RPMI8226 (cell line): Measurements from ENCODE around the gene STMND1.
A peak's percentile ranks its signal among the peaks of the same experiment; 100 is the strongest.
"Not testable (repeated sequence)": the region's sequence is repeated elsewhere in the genome, so short reads cannot be mapped to it uniquely, and the experiment has no call there.

Experiments
- DNase-seq: peaks from one replicate; pipeline ENCODE4 v3.0.0-alpha.2; 2015

Gene STMND1

DNA sequence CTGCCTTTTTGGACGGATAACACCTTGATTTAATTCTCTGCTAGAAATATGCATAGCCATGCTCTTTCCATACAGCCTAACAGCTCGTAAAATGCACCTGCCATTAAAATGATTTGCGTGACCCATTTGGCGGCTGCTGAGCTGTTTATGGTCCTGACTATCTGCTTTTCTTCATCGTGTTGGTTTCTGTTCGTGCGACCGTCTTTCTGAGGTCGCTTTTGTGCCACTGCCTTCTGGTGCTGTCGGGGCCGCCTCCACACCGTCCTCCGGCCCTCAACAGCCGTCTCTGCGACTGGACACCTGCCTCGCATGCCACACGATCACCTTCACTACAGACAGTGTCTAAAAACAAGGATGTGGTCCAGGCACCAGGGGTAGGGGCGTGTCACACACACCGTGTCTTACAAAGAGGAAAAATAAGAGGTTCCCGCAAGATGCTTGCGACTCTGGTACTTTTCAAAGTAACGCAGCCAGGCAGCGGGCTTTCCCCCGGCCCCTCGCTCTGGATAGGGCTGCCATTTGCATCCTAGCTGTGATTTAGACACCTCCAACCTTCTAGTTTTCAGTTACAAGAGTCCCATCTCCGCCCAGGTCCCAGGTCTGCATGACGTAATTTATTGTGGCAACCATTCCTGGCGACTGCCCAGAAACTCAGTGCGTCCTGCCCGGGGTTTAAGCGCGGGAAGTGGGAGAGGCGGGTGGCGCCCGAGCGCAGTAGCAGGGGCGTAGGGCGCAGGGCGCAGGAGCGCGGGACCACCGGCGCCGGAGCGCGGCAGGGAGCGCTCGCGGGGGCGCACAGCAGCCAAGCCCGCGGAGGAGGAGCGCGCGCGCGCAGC lies at the start of gene STMND1:
Gene STMND1, plus strand, starts transcription at position 629 of the 836 bp plus-strand sequence. CDS start 208 bp downstream, outside the sequence.
- peak; percentile 24 for DNase-seq

DNA sequence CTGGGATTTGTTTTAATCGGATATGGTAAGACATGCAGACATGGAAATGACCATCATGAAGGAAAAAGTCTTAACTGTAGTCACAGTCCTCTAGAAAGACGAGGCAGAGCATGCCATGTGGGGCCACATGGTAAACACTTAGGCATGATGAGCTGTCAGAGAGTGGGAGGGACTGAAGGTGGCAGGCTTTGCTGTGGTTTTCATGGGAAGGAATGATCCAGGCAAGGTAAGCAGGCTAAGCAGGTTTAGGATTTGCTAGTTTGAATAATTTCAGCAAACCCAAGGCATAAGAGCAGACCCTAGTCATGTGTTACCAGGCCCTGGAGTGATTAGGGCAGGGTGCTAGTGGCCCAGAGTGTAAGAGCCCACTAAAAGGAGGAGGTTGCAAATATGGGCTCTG lies 47.2 kb upstream of the STMND1 start:
- no peak for DNase-seq

DNA sequence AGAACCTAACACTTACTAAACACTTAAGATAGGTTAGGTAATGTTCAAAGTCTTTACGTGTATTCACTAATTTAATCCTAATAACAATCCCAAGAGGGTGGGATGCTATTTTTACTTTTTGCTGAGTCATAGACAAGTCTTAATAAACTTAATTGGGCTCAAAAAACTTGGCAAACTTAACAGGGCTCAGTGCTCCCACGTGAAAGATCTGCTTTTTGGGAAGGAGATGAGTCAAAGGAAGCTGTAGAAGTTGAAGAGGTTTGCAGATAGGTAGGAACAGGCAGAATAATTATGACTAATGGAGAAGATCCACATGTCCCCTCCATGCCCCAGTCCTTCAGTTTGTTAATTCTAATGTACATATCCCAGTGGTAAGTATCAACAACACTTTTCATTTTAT lies 44.5 kb upstream of the STMND1 start:
- DNase-seq = no peak

DNA sequence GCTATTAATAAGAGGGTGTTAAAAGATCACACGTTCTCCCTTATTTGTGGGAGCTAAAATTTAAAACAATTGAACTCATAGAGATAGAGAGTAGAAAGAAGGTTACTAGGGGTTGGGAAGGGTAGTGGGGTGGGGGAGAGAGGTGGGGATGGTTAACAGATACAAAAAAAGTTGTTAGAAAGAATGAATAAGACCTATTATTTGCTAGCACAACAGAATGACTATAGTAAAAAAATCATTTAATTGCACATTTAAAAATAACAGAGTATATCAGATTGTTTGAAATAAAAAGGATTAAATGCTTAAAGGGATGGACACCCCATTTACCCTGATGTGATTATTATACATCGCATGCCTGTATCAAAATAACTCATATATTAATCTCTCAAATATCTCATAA lies 43.3 kb upstream of the STMND1 start:
- no peak for DNase-seq

DNA sequence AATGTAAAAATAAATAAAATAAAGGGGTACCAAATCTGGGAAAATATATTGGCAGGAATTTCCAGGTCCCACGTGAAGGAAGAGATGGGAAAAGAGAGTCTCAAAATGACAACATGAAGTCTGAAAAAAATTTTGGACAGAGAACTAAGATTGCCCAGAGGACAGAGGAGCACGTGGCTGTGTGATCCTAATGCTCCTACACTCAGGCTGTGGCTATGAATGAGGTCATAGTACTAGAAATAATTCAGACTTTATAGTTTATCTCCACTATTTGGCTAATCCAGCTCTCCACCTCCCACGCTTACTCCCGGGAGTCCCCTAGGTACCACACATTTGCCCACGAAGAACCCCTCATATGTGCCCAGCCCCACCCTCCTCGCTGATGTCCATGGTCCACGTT lies 42.8 kb upstream of the STMND1 start:
- DNase-seq = no peak

DNA sequence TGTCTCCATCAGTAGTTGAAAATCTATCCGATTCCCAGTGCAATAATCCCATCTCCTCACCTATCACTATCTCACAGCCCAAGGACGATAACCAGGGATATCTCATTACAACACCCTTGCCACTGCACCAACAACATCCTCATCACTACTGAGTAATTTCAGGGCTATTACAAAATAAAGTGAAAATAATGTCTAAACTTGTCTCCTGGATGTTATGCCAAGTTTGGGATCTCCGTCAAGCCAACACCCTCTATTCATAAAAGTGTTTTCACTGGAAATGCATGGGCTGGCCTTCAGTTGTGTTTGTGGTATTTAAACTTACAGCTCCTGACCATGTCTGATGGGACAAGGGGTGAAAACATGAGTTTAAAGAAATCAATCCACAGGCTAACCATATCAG lies 42.0 kb upstream of the STMND1 start:
- DNase-seq = no peak

DNA sequence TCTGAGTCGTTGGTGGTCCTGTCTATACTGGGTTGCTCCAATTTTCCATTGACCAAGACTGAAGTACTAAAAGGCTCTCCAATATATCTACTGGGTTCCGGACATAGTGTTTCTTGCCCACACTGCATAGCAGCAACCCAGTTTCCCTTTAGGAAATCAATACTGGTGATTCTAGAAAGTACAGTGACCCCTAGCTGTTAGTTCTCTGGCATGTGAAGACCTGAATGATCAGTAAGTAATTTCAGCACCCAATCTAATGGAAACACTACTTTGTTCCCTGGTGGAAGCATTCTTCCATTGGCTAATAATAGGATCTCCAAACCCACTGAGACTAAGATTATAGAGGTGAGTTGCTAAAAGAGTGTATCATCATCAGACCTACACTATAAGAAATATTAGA lies 40.8 kb upstream of the STMND1 start:
- no peak for DNase-seq

DNA sequence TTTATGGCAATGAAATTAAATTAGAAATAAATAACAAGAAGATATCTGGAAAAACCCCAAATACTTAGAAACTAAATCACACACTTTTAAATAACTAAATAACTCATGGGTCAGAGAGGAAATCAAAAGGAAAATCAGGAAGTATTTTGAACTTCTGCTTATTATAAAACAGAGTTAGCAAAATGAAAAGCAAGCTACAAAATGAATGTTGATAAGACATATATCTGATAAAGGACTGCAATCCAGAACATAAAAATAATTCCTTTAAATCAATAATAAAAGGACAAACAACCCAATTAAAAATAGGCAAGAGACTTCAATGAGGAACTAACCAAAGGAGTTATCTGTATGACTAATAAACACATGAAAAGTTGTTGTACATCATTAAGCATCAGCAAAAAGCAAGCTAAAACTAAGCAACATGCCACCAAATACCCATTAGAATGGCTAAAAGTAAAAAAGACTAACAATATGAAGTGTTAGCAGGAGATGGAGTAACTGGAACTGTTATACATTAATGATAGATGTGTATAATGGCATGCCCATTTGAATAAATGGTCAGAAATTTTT lies 38.9 kb upstream of the STMND1 start:
- no peak for DNase-seq

DNA sequence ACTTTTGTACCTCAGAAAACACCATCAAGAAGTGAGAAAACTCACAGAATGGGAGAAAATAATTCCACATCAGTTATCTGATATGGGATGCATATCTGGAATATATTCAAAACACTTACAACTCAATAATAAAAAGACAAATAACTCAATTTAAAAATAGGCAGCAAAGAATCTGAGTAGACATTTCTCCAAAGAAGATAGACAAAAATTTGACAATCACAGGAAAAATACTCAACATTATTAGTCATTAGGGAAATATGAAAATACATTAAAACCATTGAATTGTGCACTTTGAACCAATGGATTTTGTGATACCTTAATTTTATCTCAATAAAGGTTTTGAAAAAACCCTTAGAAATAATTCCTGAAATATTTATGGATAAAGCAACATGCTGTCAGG lies 36.9 kb upstream of the STMND1 start:
- no peak for DNase-seq

DNA sequence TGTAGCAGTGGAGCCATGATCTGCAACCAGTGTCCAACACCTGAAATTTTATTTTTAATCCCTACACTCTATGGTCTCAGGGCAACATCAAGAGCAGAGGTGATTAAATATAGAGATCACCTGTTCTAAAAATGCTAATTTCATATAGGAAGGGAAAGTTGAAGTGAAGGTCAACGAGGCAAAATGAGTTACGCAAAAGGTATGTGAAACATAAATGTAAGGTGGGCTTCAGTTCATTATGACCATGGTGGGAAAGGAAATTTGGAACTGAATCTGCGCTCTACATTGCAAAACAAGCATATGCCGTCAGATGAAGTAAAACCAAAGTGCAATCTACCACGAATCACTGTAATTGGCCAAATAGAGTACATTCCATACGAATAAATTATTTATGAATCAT lies 35.2 kb upstream of the STMND1 start:
- no peak for DNase-seq

DNA sequence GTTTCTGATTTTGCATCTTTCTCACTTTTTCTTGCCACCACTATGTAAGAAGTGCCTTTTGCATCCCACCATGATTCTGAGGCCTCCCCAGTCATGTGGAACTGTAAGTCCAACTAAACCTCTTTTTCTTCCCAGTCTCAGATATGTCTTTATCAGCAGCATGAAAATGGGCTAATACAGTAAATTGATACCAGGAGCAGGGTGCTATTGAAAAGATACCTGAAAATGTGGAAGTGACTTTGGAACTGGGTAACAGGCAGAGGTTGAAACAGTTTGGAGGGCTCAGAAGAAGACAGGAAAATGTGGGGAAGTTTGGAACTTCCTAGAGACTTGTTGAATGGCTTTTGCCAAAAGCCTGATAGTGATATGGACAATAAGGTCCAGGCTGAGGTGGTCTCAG lies 32.9 kb upstream of the STMND1 start:
- DNase-seq = not testable (repeated sequence)

DNA sequence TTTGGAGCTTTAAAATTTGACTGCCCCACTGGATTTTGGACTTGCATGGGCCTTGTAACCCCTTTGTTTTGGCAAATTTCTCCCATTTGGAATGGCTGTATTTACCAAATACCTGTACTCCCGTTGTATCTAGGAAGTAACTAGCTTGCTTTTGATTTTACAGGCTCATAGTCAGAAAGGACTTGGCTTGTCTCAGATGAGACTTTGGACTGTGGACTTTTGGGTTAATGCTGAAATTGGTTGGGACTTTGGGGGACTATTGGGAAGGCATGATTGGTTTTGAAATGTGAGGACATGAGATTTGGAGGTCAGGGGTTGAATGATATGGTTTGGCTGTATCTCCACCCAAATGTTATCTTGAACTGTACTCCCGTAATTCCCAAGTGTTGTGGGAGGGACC lies 31.4 kb upstream of the STMND1 start:
- DNase-seq = not testable (repeated sequence)

DNA sequence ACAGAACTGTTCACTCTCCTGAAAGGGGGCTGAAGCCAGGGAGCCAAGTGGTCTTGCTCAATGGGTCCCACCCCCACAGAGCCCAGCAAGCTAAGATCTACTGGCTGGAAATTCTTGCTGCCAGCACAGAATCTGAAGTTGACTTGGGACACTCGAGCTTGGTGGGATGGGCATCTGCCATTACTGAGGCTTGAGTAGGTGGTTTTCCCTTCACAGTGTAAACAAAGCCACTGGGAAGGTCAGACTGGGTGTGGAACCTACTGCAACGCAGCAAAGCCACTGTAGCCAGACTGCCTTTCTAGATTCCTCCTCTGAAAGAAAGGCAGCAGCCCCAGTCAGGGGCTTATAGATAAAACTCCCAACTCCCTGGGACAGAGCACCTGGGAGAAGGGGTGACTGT lies 28.3 kb upstream of the STMND1 start:
- DNase-seq = not testable (repeated sequence)

DNA sequence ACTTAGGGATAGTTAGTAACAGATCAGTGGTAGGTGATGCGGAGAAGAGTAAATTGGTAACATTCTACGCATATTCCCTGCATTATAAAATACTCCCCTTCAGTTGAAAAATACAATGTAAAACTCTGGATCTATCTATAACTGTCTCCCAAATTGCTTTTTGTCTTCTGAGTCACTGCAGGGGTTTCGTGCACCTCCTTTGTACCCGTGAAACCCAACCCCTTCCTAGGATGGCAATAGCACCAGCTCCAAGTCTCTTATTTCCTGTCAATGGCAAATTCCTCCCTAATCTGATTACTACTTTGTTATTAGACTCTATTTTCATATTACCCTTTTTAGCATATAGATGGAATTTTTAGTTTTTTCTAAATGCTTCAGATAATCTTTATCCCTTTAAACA lies 20.6 kb upstream of the STMND1 start:
- DNase-seq = no peak

DNA sequence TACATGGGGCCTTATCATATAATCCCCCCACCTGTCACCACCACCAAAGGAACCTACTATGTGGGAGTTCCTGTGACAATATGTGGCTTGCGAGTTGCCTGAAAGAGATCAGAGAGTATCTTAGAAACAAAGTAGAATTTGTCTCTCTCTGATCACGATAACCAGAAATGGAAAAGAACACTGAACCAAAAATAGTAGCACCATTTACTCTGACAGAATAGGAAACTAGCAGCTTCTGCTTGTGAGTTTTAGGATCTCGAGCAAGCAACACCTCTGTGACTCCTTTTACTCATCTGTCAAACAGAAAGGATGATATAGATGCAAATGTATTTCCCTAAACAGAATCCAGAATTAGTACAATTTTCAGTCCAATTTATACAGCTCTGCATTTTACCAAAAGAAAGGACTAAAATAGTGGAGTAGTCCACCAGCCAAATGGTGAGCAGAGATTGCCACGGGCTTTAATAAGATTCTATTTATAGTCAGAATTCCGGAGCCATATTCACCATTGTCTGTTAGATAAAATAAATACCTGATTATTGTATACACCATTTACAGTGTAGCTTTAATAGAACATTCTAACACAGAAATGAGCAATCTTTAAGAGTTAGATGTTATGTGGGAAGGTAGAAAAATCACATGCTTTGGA lies 19.9 kb upstream of the STMND1 start:
- no peak for DNase-seq

DNA sequence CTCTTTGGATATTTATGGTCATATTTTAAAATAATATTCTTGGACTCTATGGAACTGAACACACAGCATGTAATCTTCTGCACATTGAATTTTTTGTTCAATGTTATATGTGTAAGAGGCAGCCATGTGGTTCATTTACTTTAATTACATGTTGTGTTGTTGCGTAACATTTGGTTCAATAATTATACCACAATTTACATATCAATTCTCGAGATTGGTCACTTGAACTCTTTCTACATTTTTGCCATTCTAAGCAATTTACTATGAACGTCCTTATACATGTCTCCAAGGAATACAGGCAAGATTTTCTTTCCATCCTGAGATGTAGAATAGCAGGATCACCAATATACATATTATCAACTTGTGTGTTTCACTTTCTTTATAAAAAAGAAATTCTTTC lies 18.5 kb upstream of the STMND1 start:
- no peak for DNase-seq

DNA sequence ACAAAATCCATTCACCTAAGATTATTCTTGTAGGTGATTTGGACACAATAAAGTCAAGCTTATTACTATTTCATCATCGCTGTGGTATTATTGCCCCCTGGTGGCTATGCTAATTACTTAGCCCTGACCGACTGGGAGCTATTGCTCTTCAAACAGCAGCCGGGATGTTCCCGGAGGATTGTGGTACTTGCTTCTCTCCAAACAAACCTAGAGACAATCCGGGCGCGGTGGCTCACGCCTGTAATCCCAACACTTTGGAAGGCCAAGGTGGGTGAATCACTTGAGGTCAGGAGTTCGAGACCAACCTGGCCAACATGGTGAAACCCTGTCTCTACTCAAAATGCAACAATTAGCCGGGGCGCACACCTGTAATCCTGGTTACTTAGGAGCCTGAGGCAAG lies 15.4 kb upstream of the STMND1 start:
- peak; percentile 56 for DNase-seq

DNA sequence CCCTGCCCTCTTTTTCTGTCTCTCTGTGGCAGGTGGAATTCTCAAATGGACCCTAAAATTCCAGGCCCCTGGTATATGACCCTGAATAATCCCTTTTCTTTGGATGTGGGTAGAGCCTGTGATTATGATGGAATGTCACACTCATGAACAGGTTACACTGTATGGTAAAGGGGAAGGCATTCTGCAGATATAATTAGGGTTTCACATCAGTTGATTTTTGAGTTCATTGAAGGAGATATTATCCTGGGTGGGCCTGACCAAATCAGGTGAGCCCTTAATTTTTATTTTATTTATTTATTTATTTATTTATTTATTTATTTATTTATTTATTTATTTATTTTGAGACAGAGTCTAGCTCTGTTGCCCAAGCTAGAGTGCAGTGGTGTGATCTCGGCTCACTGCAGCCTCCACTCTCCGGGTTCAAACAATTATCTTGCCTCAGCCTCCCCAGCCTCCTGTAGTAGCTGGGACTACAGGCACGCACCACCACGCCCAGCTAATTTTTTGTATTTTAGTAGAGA lies 13.7 kb upstream of the STMND1 start:
- DNase-seq = no peak

DNA sequence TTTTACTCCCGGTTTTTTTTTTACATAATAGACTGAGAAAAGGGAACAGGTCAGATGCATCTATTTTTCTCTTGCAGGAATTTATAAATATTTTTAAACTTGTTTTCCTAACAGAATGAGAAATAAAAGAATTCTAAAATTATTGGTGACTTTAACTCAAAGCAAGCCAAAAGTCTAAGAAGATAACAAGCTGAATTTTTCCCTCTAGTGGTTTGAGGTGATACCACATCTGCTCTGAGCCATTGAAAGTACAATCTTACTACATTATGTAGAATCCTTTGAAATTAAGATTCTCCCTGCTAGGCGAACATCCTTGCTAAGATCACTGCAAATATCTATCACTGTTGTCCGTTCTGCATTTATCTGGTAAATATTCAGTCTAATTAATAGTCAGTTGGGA lies 10.7 kb upstream of the STMND1 start:
- no peak for DNase-seq

DNA sequence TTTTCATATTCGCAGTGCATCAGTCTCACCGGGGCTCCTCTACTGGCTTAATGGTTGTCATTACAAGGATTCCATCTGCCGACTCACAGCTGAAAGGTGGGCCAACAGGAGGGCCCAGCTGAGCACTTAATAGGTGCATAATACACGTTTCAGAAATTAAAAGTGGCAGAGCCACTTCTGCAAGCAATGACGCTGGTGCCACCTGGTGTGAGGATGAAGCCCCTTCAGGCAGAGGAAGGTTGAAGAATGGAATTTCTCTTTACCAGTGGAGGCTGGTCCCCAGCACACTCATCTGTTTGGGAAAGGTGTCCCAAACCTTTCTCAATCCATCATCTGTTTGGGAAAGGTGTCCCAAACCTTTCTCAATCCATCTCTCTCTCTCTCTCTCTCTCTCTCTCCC lies 8.2 kb upstream of the STMND1 start:
- peak; percentile 20 for DNase-seq

DNA sequence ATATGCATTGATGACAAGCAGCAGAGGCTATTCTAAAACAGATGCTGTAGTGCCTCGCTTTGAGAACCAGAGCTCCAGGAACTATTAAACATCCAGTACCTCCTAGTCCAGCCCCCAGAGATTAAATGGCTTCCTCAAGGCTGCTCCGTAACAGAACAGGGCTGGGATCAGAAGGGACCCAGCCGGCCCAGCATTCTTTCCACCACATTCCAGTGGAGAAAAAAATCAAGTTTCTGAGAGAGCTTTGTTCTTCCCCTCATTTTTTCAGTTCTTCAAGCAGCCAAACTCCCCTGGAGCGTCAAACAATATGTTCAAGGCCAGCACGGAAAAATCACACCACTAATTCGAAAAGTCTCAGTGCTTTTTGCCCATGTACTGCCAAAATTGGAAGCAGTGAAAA lies 5.8 kb upstream of the STMND1 start:
- no peak for DNase-seq

DNA sequence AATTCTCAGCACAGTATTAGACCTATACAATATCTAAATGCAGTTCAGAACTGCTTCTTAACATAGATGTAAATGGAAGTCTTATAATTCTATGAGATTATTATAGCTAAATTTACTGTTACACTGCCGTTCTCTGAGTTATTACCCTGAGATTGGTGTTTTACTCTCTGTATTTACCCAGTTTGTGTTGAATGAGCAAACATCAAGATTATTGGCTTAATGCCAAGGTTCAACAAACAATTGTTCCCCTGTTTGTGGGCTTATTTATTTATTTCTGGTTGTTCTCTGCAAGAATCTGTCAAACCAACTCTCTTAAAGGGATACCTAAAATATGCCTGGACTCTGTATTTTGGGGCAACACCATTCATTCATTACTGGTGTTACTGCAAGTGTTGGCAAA lies 5.2 kb upstream of the STMND1 start:
- DNase-seq = no peak

DNA sequence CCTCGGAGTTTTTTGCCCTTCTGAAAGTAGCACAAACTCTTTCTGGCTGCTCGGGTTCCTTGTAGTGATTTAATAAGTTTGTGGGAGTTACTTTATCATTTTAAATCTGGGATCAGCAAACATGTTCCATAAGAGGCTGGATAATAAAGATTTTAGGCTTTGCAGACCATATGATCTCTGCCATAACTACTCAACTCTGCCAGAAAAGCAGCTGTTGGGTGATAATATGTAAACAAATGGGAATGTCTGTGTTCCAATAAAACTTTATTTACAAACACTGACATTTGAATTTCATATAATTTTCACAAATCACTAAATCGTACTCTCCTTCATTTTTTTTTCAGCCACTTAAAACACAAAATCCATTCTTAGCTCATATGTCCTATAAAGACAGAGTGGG lies 3.9 kb upstream of the STMND1 start:
- no peak for DNase-seq

DNA sequence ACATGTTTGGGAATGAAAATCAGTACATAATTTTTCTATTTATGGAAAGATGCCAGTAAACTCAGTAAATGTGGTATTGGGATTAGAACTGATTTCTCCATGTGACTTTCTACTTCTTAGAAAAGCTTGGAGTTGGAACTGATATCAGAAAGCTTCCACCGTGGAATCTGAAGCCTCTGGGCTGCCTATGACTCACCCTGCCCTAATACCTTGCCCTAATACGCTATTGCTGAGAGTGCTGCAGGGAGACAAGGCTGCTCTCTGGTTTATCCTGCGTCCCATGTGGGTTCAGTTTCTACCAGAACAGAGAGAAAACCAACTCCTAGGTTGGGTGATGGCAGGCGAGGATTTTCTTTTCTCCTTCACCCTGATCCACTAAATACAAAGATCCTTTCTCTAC lies 3.3 kb upstream of the STMND1 start:
- DNase-seq = no peak
